Fibroblast of the aortic adventitia (primary cell): Measurements from ENCODE around the gene FOXA2. TPM values are rescaled to one million over a fixed set of nuclear protein-coding genes. Genes with fewer than 3 reads are reported as not detected.

ENCODE experiments used
- DNase-seq: peaks from one replicate; pipeline ENCODE4 v3.0.0-alpha.2; 2010; ENCODE audit warnings: low read depth
- H3K4me3 ChIP-seq: 2 replicates; pipeline ENCODE4 v1.5.1; 2011; ENCODE audit warnings: low read depth, mild to moderate bottlenecking, control low read depth, low read length, moderate library complexity
- total RNA-seq: library from RNA; depleted of rRNA; stranded (reverse); fragments of >200 nt; gene quantifications from 2 replicates; pipeline ENCODE4 v1.2.3, GENCODE V29; 2012; ENCODE audit warnings: low replicate concordance
- TF ChIP-seq, protein P1 (sequence below): IDR thresholded peaks from 2 replicates; pipeline ENCODE4 v1.5.1; 2011; ENCODE audit warnings: mild to moderate bottlenecking, low read length, control low read depth, inconsistent platforms; ENCODE audit not compliant: insufficient read depth

Gene FOXA2
- total RNA-seq, 1 donor, result not detected

- TF ChIP-seq, protein P1, sequence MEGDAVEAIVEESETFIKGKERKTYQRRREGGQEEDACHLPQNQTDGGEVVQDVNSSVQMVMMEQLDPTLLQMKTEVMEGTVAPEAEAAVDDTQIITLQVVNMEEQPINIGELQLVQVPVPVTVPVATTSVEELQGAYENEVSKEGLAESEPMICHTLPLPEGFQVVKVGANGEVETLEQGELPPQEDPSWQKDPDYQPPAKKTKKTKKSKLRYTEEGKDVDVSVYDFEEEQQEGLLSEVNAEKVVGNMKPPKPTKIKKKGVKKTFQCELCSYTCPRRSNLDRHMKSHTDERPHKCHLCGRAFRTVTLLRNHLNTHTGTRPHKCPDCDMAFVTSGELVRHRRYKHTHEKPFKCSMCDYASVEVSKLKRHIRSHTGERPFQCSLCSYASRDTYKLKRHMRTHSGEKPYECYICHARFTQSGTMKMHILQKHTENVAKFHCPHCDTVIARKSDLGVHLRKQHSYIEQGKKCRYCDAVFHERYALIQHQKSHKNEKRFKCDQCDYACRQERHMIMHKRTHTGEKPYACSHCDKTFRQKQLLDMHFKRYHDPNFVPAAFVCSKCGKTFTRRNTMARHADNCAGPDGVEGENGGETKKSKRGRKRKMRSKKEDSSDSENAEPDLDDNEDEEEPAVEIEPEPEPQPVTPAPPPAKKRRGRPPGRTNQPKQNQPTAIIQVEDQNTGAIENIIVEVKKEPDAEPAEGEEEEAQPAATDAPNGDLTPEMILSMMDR, result no peak
- no peak overlapping the region for H3K4me3 ChIP-seq
- no peak for DNase-seq
Measured at GRCh38 chr20:22546344-22546743, 38.0 kb downstream of the FOXA2 start.

- H3K4me3 ChIP-seq, result no peak overlapping the region
- TF ChIP-seq, protein P1, result no peak
- DNase-seq, result no peak
Measured at GRCh38 chr20:22545045-22545444, 39.3 kb downstream of the FOXA2 start.

GRCh38 chr20:22544462-22544861 lies 39.9 kb downstream of the FOXA2 start:
- TF ChIP-seq, protein P1, result no peak
- H3K4me3 ChIP-seq, result no peak overlapping the region
- DNase-seq, result no peak

GRCh38 chr20:22542427-22542826 lies 41.9 kb downstream of the FOXA2 start:
- DNase-seq, result no peak
- TF ChIP-seq, protein P1, result no peak
- no peak overlapping the region for H3K4me3 ChIP-seq

DNA sequence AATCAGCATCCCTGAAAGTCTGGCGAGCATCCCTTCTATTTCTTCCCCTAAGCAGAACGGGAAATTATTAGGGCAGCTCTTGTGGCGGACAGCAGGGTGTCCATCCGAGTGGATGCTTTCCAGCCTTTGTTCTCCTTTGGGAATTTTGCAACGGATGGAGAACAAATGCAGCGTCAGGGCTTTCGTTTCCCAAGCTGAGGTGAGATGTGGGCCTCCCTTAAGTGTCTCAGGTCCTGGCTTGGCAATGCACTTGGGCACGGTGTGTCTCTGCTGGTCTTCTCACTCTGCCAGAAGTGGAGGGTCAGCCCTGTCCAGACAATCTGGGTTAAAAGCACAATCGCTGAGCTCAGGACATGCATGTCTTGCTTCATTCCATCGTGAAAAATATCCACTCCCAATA lies 43.5 kb downstream of the FOXA2 start:
- H3K4me3 ChIP-seq, result no peak overlapping the region
- TF ChIP-seq, protein P1, result no peak
- DNase-seq, result no peak

GRCh38 chr20:22536956-22537756 lies 47.2 kb downstream of the FOXA2 start:
- DNase-seq, result no peak
- H3K4me3 ChIP-seq, result no peak overlapping the region
- TF ChIP-seq, protein P1, result no peak
